ENCODE results near the gene SNX32.

GRCh38 chr11:65794570-65795510, 38.9 kb upstream of the SNX32 start:
- TF ChIP-seq CTCF (IDR thresholded peaks at IDR 0.05) (no peak), POLR2A (IDR thresholded peaks at IDR 0.05) (no peak)

All from lower leg skin (tissue), 3 donors.